Suprapubic skin (tissue), 4 donors: ENCODE results near the gene AKT1S1. TPM values are rescaled to one million over a fixed set of nuclear protein-coding genes. Genes with fewer than 3 reads are reported as not detected.

ENCODE experiments used
- DNase-seq, 2 donors: peaks; one replicate each; pipeline ENCODE4 v3.0.0-alpha.2; 2019; ENCODE audit warnings: low spot score in 2 of 2
- H3K27ac ChIP-seq: fragments of 200-600 bp; sonication (generic); one replicate; pipeline ENCODE4 v1.5.1; 2019
- H3K27me3 ChIP-seq: fragments of 200-600 bp; sonication (generic); one replicate; pipeline ENCODE4 v1.5.1; 2019
- H3K36me3 ChIP-seq: fragments of 200-600 bp; sonication (generic); one replicate; pipeline ENCODE4 v1.5.1; 2019
- H3K4me1 ChIP-seq: fragments of 200-600 bp; sonication (generic); one replicate; pipeline ENCODE4 v1.5.1; 2019
- H3K4me3 ChIP-seq: fragments of 200-600 bp; sonication (generic); one replicate; pipeline ENCODE4 v1.5.1; 2019; ENCODE audit warnings: mild to moderate bottlenecking
- H3K9me3 ChIP-seq: fragments of 200-600 bp; sonication (generic); one replicate; pipeline ENCODE4 v1.5.1; 2019
- EP300 ChIP-seq: sonication (generic); formaldehyde crosslinking; IDR thresholded peaks from one replicate; pipeline ENCODE4 v1.6.1; 2017; ENCODE audit warnings: antibody characterized with exemption
- POLR2A ChIP-seq, 2 donors: fragments of 450-650 bp; IDR thresholded peaks; one replicate each; pipeline ENCODE4 v1.6.1; 2017; ENCODE audit warnings: antibody characterized with exemption in 2 of 2, mild to moderate bottlenecking in 2 of 2, moderate library complexity in 2 of 2
- POLR2AphosphoS5 ChIP-seq, 3 donors: sonication (generic); formaldehyde crosslinking; IDR thresholded peaks; one replicate each; pipeline ENCODE4 v1.6.1; 2017; ENCODE audit warnings: antibody characterized with exemption in 3 of 3
- WGBS: methylation state at CpG from one replicate; pipeline ENCODE4 v1.1.5; 2018; 5-methylcytosine and 5-hydroxymethylcytosine counted together
- total RNA-seq, 4 donors: library from RNA; depleted of rRNA; stranded (reverse); fragments of >200 nt; gene quantifications; one replicate each; pipeline ENCODE4 v1.1.0, GENCODE V29; 2016
- TF ChIP-seq, protein P1 (sequence below), 2 donors: fragments of 200-600 bp in 1 of 2; fragments of 450-650 bp in 1 of 2; sonication (generic) in 1 of 2; IDR thresholded peaks; one replicate each; pipeline ENCODE4 v1.5.1; 2016 to 2019; ENCODE audit warnings: antibody characterized with exemption in 2 of 2, mild to moderate bottlenecking in 1 of 2, moderate library complexity in 1 of 2

The AKT1S1 gene
- total RNA-seq, 4 donors from 2014 or later = 19.3 to 25.1 (median 20.0) TPM

GRCh38 chr19:49923055-49924003 is 46.2 kb upstream of the AKT1S1 start:
- 81% methylated on average over 26 of the region's 31 CpGs for WGBS
- no peak overlapping the region for H3K27ac ChIP-seq
- H3K4me1 ChIP-seq = peaks cover 20% of the 10 kb centered on the region
- no peaks in the 10 kb centered on the region for H3K9me3 ChIP-seq
- TF ChIP-seq POLR2A (IDR thresholded peaks at IDR 0.05) (no peak), POLR2AphosphoS5 (IDR thresholded peaks at IDR 0.05) (no peak)
- no peak for DNase-seq
- H3K27me3 ChIP-seq = no peaks in the 10 kb centered on the region
- peaks cover 48% of the 10 kb centered on the region for H3K36me3 ChIP-seq
- H3K4me3 ChIP-seq = no peak overlapping the region

- no peak overlapping the region for H3K27ac ChIP-seq
- H3K36me3 ChIP-seq = peaks cover 59% of the 10 kb centered on the region
- H3K27me3 ChIP-seq = no peaks in the 10 kb centered on the region
- H3K4me3 ChIP-seq = no peak overlapping the region
- H3K4me1 ChIP-seq = peaks cover 8% of the 10 kb centered on the region
- TF ChIP-seq, protein P1, sequence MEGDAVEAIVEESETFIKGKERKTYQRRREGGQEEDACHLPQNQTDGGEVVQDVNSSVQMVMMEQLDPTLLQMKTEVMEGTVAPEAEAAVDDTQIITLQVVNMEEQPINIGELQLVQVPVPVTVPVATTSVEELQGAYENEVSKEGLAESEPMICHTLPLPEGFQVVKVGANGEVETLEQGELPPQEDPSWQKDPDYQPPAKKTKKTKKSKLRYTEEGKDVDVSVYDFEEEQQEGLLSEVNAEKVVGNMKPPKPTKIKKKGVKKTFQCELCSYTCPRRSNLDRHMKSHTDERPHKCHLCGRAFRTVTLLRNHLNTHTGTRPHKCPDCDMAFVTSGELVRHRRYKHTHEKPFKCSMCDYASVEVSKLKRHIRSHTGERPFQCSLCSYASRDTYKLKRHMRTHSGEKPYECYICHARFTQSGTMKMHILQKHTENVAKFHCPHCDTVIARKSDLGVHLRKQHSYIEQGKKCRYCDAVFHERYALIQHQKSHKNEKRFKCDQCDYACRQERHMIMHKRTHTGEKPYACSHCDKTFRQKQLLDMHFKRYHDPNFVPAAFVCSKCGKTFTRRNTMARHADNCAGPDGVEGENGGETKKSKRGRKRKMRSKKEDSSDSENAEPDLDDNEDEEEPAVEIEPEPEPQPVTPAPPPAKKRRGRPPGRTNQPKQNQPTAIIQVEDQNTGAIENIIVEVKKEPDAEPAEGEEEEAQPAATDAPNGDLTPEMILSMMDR (IDR thresholded peaks at IDR 0.05) = no peak
- no peak for TF ChIP-seq POLR2AphosphoS5 (IDR thresholded peaks at IDR 0.05)
- no peak for TF ChIP-seq EP300
- TF ChIP-seq POLR2A (IDR thresholded peaks at IDR 0.05) = no peak
- WGBS = 93% methylated on average over 9 of the region's 22 CpGs
- H3K9me3 ChIP-seq = no peaks in the 10 kb centered on the region
- no peak for DNase-seq
Measured at GRCh38 chr19:49921871-49922795, 45.0 kb upstream of the AKT1S1 start.

DNA sequence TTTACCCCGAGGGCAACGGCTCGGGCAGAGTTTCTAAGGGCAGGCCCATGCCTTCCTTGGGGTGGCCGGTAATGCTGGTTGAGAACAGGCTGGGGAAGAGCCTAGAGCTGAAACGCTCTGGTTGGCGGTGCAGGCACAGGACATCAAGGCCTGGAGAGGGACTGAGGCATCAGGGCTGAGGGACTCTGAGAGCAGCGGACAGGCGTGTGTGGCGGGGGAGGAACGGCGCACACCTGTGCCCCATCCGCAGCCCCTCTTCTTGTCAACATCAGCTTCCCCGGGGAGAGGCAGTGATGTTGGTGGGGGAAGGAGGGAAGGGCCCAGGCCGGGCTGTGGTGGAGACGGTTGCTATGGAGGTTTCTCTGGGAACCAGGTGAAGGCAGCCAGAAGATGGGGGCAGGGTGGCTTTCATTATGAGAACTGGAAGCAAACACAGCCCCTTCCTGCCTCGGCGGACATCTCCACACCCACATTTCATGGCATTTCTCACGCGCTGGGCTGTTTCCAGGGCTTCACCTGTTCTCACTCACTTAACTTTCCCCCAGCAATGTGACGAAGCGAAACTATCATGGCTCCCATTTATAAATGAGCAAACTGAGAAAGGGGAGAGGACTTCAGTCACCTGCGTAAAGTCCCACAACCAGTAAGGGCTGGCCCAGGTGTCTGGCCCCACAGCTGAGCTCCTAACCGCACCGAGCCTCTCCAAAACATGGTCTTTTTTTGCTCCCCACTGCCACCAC is 43.6 kb upstream of the AKT1S1 start:
- TF ChIP-seq, protein P1 (IDR thresholded peaks at IDR 0.05) = no peak
- TF ChIP-seq POLR2A (IDR thresholded peaks at IDR 0.05) (no peak), POLR2AphosphoS5 (IDR thresholded peaks at IDR 0.05) (no peak), EP300 (no peak)
- Histone ChIP-seq H3K27me3 (no peaks in the 10 kb centered on the region), H3K4me1 (peaks cover 8% of the 10 kb centered on the region), H3K9me3 (no peaks in the 10 kb centered on the region), H3K27ac (no peak overlapping the region), H3K4me3 (no peak overlapping the region), H3K36me3 (peaks cover 63% of the 10 kb centered on the region)
- WGBS = 91% methylated on average over 24 of the region's 24 CpGs
- no peak for DNase-seq

GRCh38 chr19:49918089-49918488 is 40.9 kb upstream of the AKT1S1 start:
- H3K4me3 ChIP-seq = no peak overlapping the region
- DNase-seq = no peak
- 91% methylated on average over 8 of the region's 8 CpGs for WGBS

More at GRCh38 chr19:49918089-49918488, 40.9 kb upstream of the AKT1S1 start:
- Histone ChIP-seq H3K27me3 (no peaks in the 10 kb centered on the region), H3K4me1 (no peaks in the 10 kb centered on the region), H3K36me3 (peaks cover 63% of the 10 kb centered on the region), H3K9me3 (no peaks in the 10 kb centered on the region), H3K27ac (no peak overlapping the region)
- TF ChIP-seq, protein P1 (IDR thresholded peaks at IDR 0.05) = no peak
- TF ChIP-seq POLR2AphosphoS5 (IDR thresholded peaks at IDR 0.05) (no peak), EP300 (no peak), POLR2A (IDR thresholded peaks at IDR 0.05) (no peak)
